Ishikawa (cell line): Measurements from ENCODE around the gene PIN4.

Experiments
- CEBPB ChIP-seq: IDR thresholded peaks from 2 replicates; pipeline ENCODE4 v1.6.1; 2012
- CREB1 ChIP-seq: IDR thresholded peaks from 2 replicates; pipeline ENCODE4 v1.6.1; 2012; ENCODE audit warnings: low read depth
- EGR1 ChIP-seq: IDR thresholded peaks from 2 replicates; pipeline ENCODE4 v1.6.1; 2012
- EP300 ChIP-seq: IDR thresholded peaks from 2 replicates; pipeline ENCODE4 v1.6.1; 2012; ENCODE audit warnings: borderline replicate concordance
- FOXM1 ChIP-seq: IDR thresholded peaks from 2 replicates; pipeline ENCODE4 v1.6.1; 2012; ENCODE audit warnings: low read depth, borderline replicate concordance
- NFIC ChIP-seq: IDR thresholded peaks from 2 replicates; pipeline ENCODE4 v1.6.1; 2012
- RAD21 ChIP-seq: IDR thresholded peaks from 2 replicates; pipeline ENCODE4 v1.6.1; 2012; ENCODE audit warnings: low read depth
- REST ChIP-seq: IDR thresholded peaks from 2 replicates; pipeline ENCODE4 v1.6.1; 2012; ENCODE audit warnings: low read depth, mild to moderate bottlenecking
- TAF1 ChIP-seq: IDR thresholded peaks from 2 replicates; pipeline ENCODE4 v1.6.1; 2012; ENCODE audit warnings: low read depth, mild to moderate bottlenecking
- TCF12 ChIP-seq: IDR thresholded peaks from 2 replicates; pipeline ENCODE4 v1.6.1; 2012; ENCODE audit warnings: low read depth
- TEAD4 ChIP-seq: IDR thresholded peaks from 2 replicates; pipeline ENCODE4 v1.6.1; 2012
- USF1 ChIP-seq: IDR thresholded peaks from 2 replicates; pipeline ENCODE4 v1.6.1; 2012
- YY1 ChIP-seq: IDR thresholded peaks from 2 replicates; pipeline ENCODE4 v1.6.1; 2012; ENCODE audit warnings: low read depth
- ZBTB7A ChIP-seq: IDR thresholded peaks from 2 replicates; pipeline ENCODE4 v1.6.1; 2012; ENCODE audit warnings: low read depth
- TF ChIP-seq, protein P1 (sequence below): IDR thresholded peaks from 2 replicates; pipeline ENCODE4 v1.6.1; 2012

PIN4 gene

DNA sequence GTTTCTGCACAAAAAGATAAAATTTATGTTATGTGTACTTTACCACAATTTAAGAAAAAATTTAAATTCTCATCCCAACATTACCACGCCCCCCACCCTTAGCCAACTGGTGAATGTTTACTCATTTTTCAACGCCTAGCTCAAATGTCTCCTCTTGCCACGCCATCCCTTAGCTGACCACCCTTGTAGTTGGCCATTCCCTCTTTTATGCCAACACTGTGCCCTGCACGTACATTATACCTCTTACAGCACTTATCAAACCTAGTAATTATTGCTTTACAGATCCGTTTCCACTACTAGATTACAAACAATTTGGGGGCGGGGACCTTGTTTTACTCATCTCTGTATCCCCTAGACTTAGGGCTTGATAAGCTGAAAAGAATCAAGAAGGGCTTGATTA, 56.6 kb downstream of the PIN4 start:
- TF ChIP-seq REST = no peak
- no peak for TF ChIP-seq FOXM1
- TF ChIP-seq USF1 = no peak
- no peak for TF ChIP-seq YY1
- TF ChIP-seq EGR1 = no peak
- TF ChIP-seq RAD21 = no peak
- TF ChIP-seq TEAD4 = no peak
- TF ChIP-seq EP300 = no peak
- TF ChIP-seq TCF12 = no peak
- TF ChIP-seq NFIC = no peak

GRCh38 chrX:72238721-72239475, 57.3 kb downstream of the PIN4 start, which contains the start of gene ERCC6L:
ERCC6L (minus strand) TSS chrX:72239027; CDS start chrX:72238911, 116 bp downstream.
- TF ChIP-seq ZBTB7A (no peak), EP300 (no peak), TAF1 (peak; percentile 64; the same call in 1 of the 2 replicates), REST (no peak), TEAD4 (no peak), CEBPB (no peak), EGR1 (no peak), NFIC (no peak), CREB1 (no peak), USF1 (no peak)
- TF ChIP-seq, protein P1, sequence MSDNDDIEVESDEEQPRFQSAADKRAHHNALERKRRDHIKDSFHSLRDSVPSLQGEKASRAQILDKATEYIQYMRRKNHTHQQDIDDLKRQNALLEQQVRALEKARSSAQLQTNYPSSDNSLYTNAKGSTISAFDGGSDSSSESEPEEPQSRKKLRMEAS = peak; percentile 92

GRCh38 chrX:72240976-72241375, 59.4 kb downstream of the PIN4 start:
- TF ChIP-seq YY1 (no peak), EGR1 (no peak), TEAD4 (no peak), CREB1 (no peak), FOXM1 (no peak), USF1 (no peak), EP300 (no peak), ZBTB7A (no peak), NFIC (no peak), RAD21 (no peak), REST (no peak), TCF12 (no peak), TAF1 (no peak)
- TF ChIP-seq, protein P1 = no peak

DNA sequence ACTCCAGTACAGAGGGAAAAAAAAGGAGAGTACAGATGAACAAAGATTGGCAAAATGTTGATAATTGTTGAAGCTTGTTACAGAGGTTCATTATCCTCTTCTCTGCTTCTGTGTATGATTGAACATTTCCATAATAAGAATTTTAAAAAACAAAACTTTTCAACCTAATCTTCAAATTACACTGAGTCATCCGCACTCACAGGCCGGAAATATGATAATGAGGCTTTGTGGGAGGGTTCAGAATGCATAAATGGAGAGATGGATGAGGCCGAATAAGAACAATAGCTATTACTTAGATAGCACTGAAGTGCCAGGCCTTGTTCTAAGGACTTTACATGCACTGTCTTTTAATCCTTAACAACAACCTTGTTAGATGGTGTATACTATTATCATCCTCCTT, 61.9 kb downstream of the PIN4 start:
- TF ChIP-seq USF1 (no peak), CEBPB (no peak), EP300 (no peak), REST (no peak), CREB1 (no peak), TEAD4 (no peak), ZBTB7A (no peak), EGR1 (no peak), TAF1 (no peak), YY1 (no peak), FOXM1 (no peak)
